ENCODE measurements around the gene IZUMO4.

The IZUMO4 gene

DNA sequence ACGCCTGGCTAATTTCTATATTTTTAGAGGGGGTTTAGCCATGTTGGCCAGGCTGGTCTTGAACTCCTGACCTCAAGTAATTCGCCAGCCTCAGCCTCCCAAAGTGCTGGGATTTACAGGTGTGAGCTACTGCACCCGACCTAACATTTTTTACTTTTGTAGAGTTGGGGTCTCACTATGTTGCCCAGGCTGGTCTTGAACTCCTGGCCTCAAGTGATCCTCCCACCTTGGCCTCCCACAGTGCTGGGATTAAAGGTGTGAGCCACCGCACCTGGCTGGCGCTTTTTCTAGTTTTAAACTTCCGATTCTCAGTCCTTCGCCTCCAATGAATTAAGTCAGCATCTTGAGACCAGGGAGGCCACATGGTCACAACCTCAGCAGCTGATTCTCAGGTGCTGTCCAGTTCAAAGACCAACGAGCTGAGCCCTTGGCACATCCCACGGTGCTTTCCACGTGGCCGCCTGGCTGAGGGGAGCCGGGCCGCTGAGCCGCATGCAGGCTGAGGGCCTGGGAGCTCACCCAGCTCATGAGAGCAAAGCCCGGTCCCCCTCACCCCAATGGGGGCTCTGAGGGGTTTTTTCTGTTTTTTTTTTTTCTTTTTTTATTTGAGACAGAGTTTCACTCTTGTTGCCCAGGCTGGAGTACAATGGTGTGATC lies 45.6 kb downstream of the IZUMO4 start:
- peaks cover 70% of the 10 kb centered on the region for H3K36me3 ChIP-seq (ENCODE audit: control insufficient read depth, insufficient read depth, low read length)
- H3K27ac ChIP-seq (ENCODE audit: low read depth, low read length, severe bottlenecking), result no peak overlapping the region
- H3K4me3 ChIP-seq (ENCODE audit: extremely low read depth, insufficient read depth, low read length, poor library complexity, severe bottlenecking), result no peak overlapping the region
- no peaks in the 10 kb centered on the region for H3K4me1 ChIP-seq (ENCODE audit: control insufficient read depth, insufficient read depth, low read length, poor library complexity, severe bottlenecking)
- WGBS, 2 experiments (ENCODE audit: insufficient coverage in 2 of 2), result 98 to 99% methylated on average over 12 to 13 of the region's 15 CpGs
- H3K9me3 ChIP-seq (ENCODE audit: control insufficient read depth, low read length), result no peaks in the 10 kb centered on the region

DNA sequence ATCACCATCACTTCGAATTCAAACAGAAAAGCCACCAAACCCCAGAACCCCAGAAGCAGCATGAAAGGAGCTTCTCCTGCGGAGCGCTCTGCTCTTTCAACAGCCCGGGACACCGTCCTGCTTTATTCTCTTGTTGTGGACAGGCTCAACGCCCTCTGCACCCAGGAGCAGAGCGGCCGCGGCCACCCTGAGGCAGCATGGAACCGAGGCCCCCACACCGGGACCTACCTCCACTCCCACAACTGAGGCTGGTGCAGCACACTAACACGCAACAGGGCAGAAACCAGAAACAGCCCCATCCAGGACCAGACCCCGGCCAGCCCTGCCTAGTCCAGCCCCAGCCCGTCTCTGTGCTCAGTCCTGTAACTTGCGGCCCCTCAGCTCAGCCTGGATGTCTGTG lies 47.5 kb downstream of the IZUMO4 start:
- H3K36me3 ChIP-seq (ENCODE audit: control insufficient read depth, insufficient read depth, low read length), result peaks cover 66% of the 10 kb centered on the region
- no peaks in the 10 kb centered on the region for H3K9me3 ChIP-seq (ENCODE audit: control insufficient read depth, low read length)
- H3K4me3 ChIP-seq (ENCODE audit: extremely low read depth, insufficient read depth, low read length, poor library complexity, severe bottlenecking), result no peak overlapping the region
- H3K4me1 ChIP-seq (ENCODE audit: control insufficient read depth, insufficient read depth, low read length, poor library complexity, severe bottlenecking), result no peaks in the 10 kb centered on the region
- H3K27ac ChIP-seq (ENCODE audit: low read depth, low read length, severe bottlenecking), result no peak overlapping the region
- 96 to 98% methylated on average over 12 to 15 of the region's 15 CpGs for WGBS, 2 experiments (ENCODE audit: insufficient coverage in 2 of 2)

DNA sequence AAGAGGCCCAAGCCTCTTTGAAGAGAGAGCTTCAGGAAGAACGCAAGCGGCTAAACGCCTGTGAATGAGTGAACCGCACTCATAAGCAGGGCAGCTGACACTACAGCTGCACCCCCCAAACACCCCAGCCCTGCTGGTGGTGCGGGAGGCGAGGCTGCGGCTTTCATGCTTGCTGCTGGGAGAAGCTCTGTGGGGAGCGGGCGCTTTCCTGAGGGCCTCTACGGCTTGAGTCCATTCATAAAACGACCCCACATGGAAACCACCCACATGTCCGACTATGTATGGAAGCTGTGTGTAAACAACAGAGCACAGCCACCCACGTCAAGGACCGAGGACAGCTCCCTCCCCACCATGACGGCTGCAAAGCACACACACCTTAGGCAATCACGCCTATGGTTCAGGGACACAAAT lies 49.1 kb downstream of the IZUMO4 start:
- peaks cover 60% of the 10 kb centered on the region for H3K36me3 ChIP-seq (ENCODE audit: control insufficient read depth, insufficient read depth, low read length)

DNA sequence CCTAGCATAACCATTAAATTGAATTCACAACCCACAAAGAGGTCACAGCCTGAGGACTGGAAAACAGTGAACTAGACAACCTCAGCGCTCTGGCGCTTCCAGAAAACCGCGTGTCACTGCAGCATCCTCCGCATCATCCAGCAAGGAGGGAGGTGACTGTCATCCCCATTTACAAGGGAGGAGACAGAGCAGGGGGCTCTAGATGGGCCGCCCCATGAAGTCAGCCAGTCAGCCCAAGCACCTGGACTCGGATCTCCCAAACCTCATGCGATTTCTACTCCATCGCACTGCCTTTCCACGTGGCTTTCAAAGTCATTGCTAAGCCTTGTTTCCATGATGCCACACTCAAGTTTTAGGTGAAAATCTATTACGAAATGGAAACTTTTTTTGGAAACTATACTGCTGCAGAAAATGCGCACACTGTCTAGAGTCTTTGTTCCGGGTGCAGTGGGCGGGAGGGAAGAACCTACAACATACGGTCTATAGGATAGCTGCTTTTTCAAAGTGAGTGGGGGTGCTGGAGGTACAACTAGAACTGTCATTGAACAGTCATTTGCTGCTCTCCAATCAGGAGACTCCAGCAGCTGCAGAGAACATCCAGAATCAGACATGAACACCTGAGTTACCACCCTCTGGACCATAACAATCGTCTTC lies 51.9 kb downstream of the IZUMO4 start:
- 95% methylated on average over 11 to 16 of the region's 16 CpGs for WGBS, 2 experiments (ENCODE audit: insufficient coverage in 2 of 2)
- Histone ChIP-seq H3K9me3 (ENCODE audit: control insufficient read depth, low read length) (no peaks in the 10 kb centered on the region), H3K4me1 (ENCODE audit: control insufficient read depth, insufficient read depth, low read length, poor library complexity, severe bottlenecking) (peaks cover 4% of the 10 kb centered on the region), H3K27ac (ENCODE audit: low read depth, low read length, severe bottlenecking) (no peak overlapping the region), H3K36me3 (ENCODE audit: control insufficient read depth, insufficient read depth, low read length) (peaks cover 48% of the 10 kb centered on the region), H3K4me3 (ENCODE audit: extremely low read depth, insufficient read depth, low read length, poor library complexity, severe bottlenecking) (no peak overlapping the region)

More for the DNA sequence above, 49.1 kb downstream of the IZUMO4 start:
- Histone ChIP-seq H3K27ac (ENCODE audit: low read depth, low read length, severe bottlenecking) (no peak overlapping the region), H3K9me3 (ENCODE audit: control insufficient read depth, low read length) (no peaks in the 10 kb centered on the region), H3K4me3 (ENCODE audit: extremely low read depth, insufficient read depth, low read length, poor library complexity, severe bottlenecking) (no peak overlapping the region), H3K4me1 (ENCODE audit: control insufficient read depth, insufficient read depth, low read length, poor library complexity, severe bottlenecking) (peaks cover 4% of the 10 kb centered on the region)
- WGBS, 2 experiments (ENCODE audit: insufficient coverage in 2 of 2), result 87 to 90% methylated on average over 11 to 13 of the region's 16 CpGs
